ENCODE results near the gene THSD4. TPM values are rescaled to one million over a fixed set of nuclear protein-coding genes. Genes with fewer than 3 reads are reported as not detected.

Gene THSD4
- total RNA-seq, 1 experiment from 2014 or later: 29.0 TPM

GRCh38 chr15:71071529-71071928, 43.7 kb upstream of the THSD4 start:
- no peak for ATAC-seq
- intact Hi-C loops (cut with micrococcal nuclease): no loop called here
- ChIA-PET CTCF (no interaction called here), POLR2A (ENCODE audit: unreplicated experiment) (no interaction called here)
- no TSS peak for BruUV-seq (replicated peaks)
- Histone ChIP-seq H3K27ac (ENCODE audit: low read length) (peak overlapping the region; percentile 36), H3K27me3 (ENCODE audit: low read length) (no peaks in the 10 kb centered on the region), H3K9me3 (ENCODE audit: low read length) (no peaks in the 10 kb centered on the region), H3K4me2 (ENCODE audit: low read length) (peak overlapping the region; percentile 18; the same call in 1 of the 2 replicates), H4K20me1 (ENCODE audit: low read length) (no peaks in the 10 kb centered on the region), H3F3A (ENCODE audit: low read length, unreplicated experiment) (no peaks in the 10 kb centered on the region), H3K4me1 (ENCODE audit: insufficient read depth, low read length) (peaks cover 21% of the 10 kb centered on the region), H3K36me3 (ENCODE audit: low read depth, low read length) (no peaks in the 10 kb centered on the region), H3K9me2 (replicated peaks; ENCODE audit: low read length) (no peaks in the 10 kb centered on the region), H2AFZ (ENCODE audit: low read length) (no peak overlapping the region), H3K9ac (ENCODE audit: low read length) (no peak overlapping the region), H3K4me3 (ENCODE audit: low read length) (no peak overlapping the region), H3K79me2 (ENCODE audit: low read length) (no peaks in the 10 kb centered on the region)
- TF ChIP-seq CTCF (conservative IDR thresholded peaks at IDR 0.05; ENCODE audit: low read depth, low read length): no peak
- TF ChIP-seq EZH2 (IDR thresholded peaks at IDR 0.05; ENCODE audit: low read length, unreplicated experiment): no peak
- no peak for TF ChIP-seq EZH2phosphoT487 (IDR thresholded peaks at IDR 0.05; ENCODE audit: borderline replicate concordance, low read length)
- no peak for DNase-seq

GRCh38 chr15:71072423-71072822, 42.8 kb upstream of the THSD4 start:
- no peaks in the 10 kb centered on the region for H3K27me3 ChIP-seq (ENCODE audit: low read length)
- H3F3A ChIP-seq (ENCODE audit: low read length, unreplicated experiment): no peaks in the 10 kb centered on the region
- POLR2A ChIA-PET (ENCODE audit: unreplicated experiment): interaction anchor here (0.6 kb wide), 1 partner anchor 1101 kb away, joined by 3 read pairs; no protein-coding TSS in a partner anchor
- no peaks in the 10 kb centered on the region for H3K9me2 ChIP-seq (replicated peaks; ENCODE audit: low read length)
- no peak overlapping the region for H3K4me2 ChIP-seq (ENCODE audit: low read length)
- intact Hi-C loops (cut with micrococcal nuclease): no loop called here
- TF ChIP-seq EZH2 (IDR thresholded peaks at IDR 0.05; ENCODE audit: low read length, unreplicated experiment) (no peak), EZH2phosphoT487 (IDR thresholded peaks at IDR 0.05; ENCODE audit: borderline replicate concordance, low read length) (no peak), CTCF (conservative IDR thresholded peaks at IDR 0.05; ENCODE audit: low read depth, low read length) (no peak)
- no peak overlapping the region for H2AFZ ChIP-seq (ENCODE audit: low read length)
- peaks cover 21% of the 10 kb centered on the region for H3K4me1 ChIP-seq (ENCODE audit: insufficient read depth, low read length)
- no peak overlapping the region for H3K4me3 ChIP-seq (ENCODE audit: low read length)
- no peak overlapping the region for H3K9ac ChIP-seq (ENCODE audit: low read length)
- H3K27ac ChIP-seq (ENCODE audit: low read length): no peak overlapping the region
- no TSS peak for BruUV-seq (replicated peaks)
- CTCF ChIA-PET: no interaction called here
- H4K20me1 ChIP-seq (ENCODE audit: low read length): no peaks in the 10 kb centered on the region
- DNase-seq (no peak), ATAC-seq (no peak)
- no peaks in the 10 kb centered on the region for H3K79me2 ChIP-seq (ENCODE audit: low read length)
- no peaks in the 10 kb centered on the region for H3K9me3 ChIP-seq (ENCODE audit: low read length)
- H3K36me3 ChIP-seq (ENCODE audit: low read depth, low read length): no peaks in the 10 kb centered on the region

GRCh38 chr15:71078506-71079207, 36.6 kb upstream of the THSD4 start:
- Histone ChIP-seq H3K27me3 (ENCODE audit: low read length) (no peaks in the 10 kb centered on the region), H3K4me2 (ENCODE audit: low read length) (peak overlapping the region; percentile 69), H3K9me3 (ENCODE audit: low read length) (no peaks in the 10 kb centered on the region), H3K27ac (ENCODE audit: low read length) (peak overlapping the region; percentile 97), H3K4me1 (ENCODE audit: insufficient read depth, low read length) (peaks cover 31% of the 10 kb centered on the region), H4K20me1 (ENCODE audit: low read length) (no peaks in the 10 kb centered on the region), H3K9ac (ENCODE audit: low read length) (peak overlapping the region; percentile 77), H3K9me2 (replicated peaks; ENCODE audit: low read length) (no peaks in the 10 kb centered on the region), H2AFZ (ENCODE audit: low read length) (no peak overlapping the region), H3F3A (ENCODE audit: low read length, unreplicated experiment) (peaks cover 9% of the 10 kb centered on the region), H3K36me3 (ENCODE audit: low read depth, low read length) (no peaks in the 10 kb centered on the region), H3K4me3 (ENCODE audit: low read length) (no peak overlapping the region), H3K79me2 (ENCODE audit: low read length) (no peaks in the 10 kb centered on the region)
- ChIA-PET CTCF (interaction anchor here (0.6 kb wide), 2 partner anchors 25 to 28 kb away, joined by 4 to 14 read pairs; no protein-coding TSS in a partner anchor), POLR2A (ENCODE audit: unreplicated experiment) (no interaction called here)
- no peak for TF ChIP-seq EZH2phosphoT487 (IDR thresholded peaks at IDR 0.05; ENCODE audit: borderline replicate concordance, low read length)
- no peak for TF ChIP-seq EZH2 (IDR thresholded peaks at IDR 0.05; ENCODE audit: low read length, unreplicated experiment)
- no peak for TF ChIP-seq CTCF (conservative IDR thresholded peaks at IDR 0.05; ENCODE audit: low read depth, low read length)
- BruUV-seq (replicated peaks): no TSS peak
- DNase-seq (peak; percentile 4), ATAC-seq (peak; percentile 30)
- intact Hi-C loops (cut with micrococcal nuclease): loop anchor here (5.0 kb wide), 1 partner anchor 66 kb away; no protein-coding TSS in a partner anchor
